Aorta (tissue), 5 donors: Measurements from ENCODE around the gene NFIA. TPM values are rescaled to one million over a fixed set of nuclear protein-coding genes. Genes with fewer than 3 reads are reported as not detected.
A peak's percentile ranks its signal among the peaks of the same experiment; 100 is the strongest.

Experiments used
- ATAC-seq: fragments of 200-7000 bp; cut with Tn5 transposase; one replicate; pipeline ENCODE4 v1.9.1; 2022; ENCODE audit warnings: moderate library complexity; ENCODE audit not compliant: low FRiP score
- DNase-seq, 2 donors: peaks; one replicate each; pipeline ENCODE4 v3.0.0-alpha.2; 2020
- H3K27ac ChIP-seq, 2 donors: one replicate each; pipeline ENCODE4 v1.5.1; 2013; ENCODE audit warnings: low read length in 2 of 2, mild to moderate bottlenecking in 2 of 2, moderate library complexity in 2 of 2, control low read depth in 1 of 2, inconsistent platforms in 1 of 2, low read depth in 1 of 2
- H3K27me3 ChIP-seq, 2 donors: one replicate each; pipeline ENCODE4 v1.6.1; 2013; ENCODE audit warnings: control low read depth in 1 of 2, low read length in 1 of 2, mild to moderate bottlenecking in 1 of 2, moderate library complexity in 1 of 2; ENCODE audit not compliant: insufficient read depth in 2 of 2, control insufficient read depth in 1 of 2
- H3K36me3 ChIP-seq, 2 donors: one replicate each; pipeline ENCODE4 v1.6.1; 2013; ENCODE audit warnings: control low read depth in 1 of 2, low read length in 1 of 2, mild to moderate bottlenecking in 1 of 2; ENCODE audit not compliant: insufficient read depth in 2 of 2, control insufficient read depth in 1 of 2
- H3K4me1 ChIP-seq, 2 donors: one replicate each; pipeline ENCODE4 v1.6.1; 2013; ENCODE audit warnings: low read length in 2 of 2, control low read depth in 1 of 2, mild to moderate bottlenecking in 1 of 2, moderate library complexity in 1 of 2; ENCODE audit not compliant: insufficient read depth in 2 of 2, control insufficient read depth in 1 of 2
- H3K4me3 ChIP-seq, 2 donors: one replicate each; pipeline ENCODE4 v1.5.1; 2013; ENCODE audit warnings: low read length in 2 of 2, control low read depth in 1 of 2, mild to moderate bottlenecking in 1 of 2
- H3K9me3 ChIP-seq: one replicate; pipeline ENCODE4 v1.6.1; 2013; ENCODE audit warnings: mild to moderate bottlenecking, low read length; ENCODE audit not compliant: control insufficient read depth
- WGBS, 2 donors: extraction: QIAGEN DNeasy Blood & Tissue Kit; methylation state at CpG; one replicate each; pipeline ENCODE4 v1.1.7; 2013; 5-methylcytosine and 5-hydroxymethylcytosine counted together
- intact Hi-C, 2 donors: fragments of 100-400 bp; cut with DNase I; formaldehyde crosslinking; loops; one replicate each; pipeline versions ENCODE4 v1.14.2 to v1.15.0; 2022
- polyA plus RNA-seq, 2 donors: library from polyadenylated mRNA; stranded (reverse); fragments of 200-250 nt; gene quantifications; one replicate each; pipeline ENCODE4 v1.2.3, GENCODE V29; 2013
- total RNA-seq, 2 donors: library from RNA; stranded (reverse); fragmentation: NEBNext Ultra II Directional; extraction: Animal tissue kit (Norgen Biotek cat#: 25700); gene quantifications; one replicate each; pipeline ENCODE4 v1.2.1, GENCODE V29; 2021
- donor health status: healthy with polysubstance abuse.
- donor health status: Bipolar disorder and iron deficiency.
- donor health status: DM: no; HTN: no; CAD: no.
- donor health status: DM: no; HTN: no; CAD: no.
- donor health status: DM: yes; HTN: yes; CAD: no.

NFIA gene
- total and polyA plus RNA-seq, 4 donors, result 15.3 to 221 (median 82.4) TPM

DNA sequence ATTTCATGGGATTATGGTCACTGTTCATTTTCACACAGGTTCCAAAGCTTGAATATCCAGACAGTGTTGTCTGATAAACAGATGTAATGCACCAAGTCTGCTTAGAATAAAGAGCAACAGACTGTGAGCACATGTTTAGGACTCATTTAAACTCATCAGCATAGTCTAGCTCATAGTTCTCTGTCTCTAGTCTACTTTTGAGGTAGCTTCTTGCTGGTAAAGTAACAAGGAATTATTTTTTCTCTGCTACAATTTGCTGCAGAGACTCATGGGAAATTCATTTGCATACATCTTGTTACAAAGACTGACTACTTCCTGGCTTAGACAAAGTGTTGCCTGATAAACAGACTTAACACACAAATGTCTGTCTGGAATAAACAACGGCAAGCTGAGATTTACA lies 187.2 kb downstream of the NFIA start:
- intact Hi-C loops, result no loop called here
- Histone ChIP-seq H3K4me1 (peaks cover 7 to 8% of the 10 kb centered on the region in 2 donors), H3K27me3 (no peaks in the 10 kb centered on the region), H3K9me3 (no peaks in the 10 kb centered on the region), H3K27ac (no peak overlapping the region), H3K36me3 (no peaks in the 10 kb centered on the region), H3K4me3 (no peak overlapping the region)
- no peak for ATAC-seq
- WGBS, 2 donors, result 87 to 92% methylated on average over 1 of the region's 1 CpG
- DNase-seq, result no peak

DNA sequence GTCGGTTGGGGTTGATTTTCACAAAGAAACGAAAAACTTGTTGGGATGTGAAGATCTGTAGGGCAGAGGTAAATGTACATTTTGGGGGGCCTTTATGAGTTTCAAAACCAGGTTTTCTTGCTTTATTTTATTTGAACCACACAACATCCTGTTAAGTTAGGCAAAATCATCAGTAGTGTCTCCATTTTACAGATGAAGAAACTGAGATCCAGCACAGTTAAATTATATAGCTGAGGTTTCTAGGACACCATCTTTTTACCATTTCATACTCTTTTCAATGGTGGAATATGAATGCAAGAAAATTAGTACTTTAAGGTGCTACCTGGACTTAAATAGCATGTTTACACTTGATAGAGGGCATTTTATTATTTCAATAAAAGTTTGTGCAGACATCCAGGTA lies 187.7 kb downstream of the NFIA start:
- H3K4me3 ChIP-seq, result no peak overlapping the region
- DNase-seq, result no peak
- 95 to 98% methylated on average over 2 of the region's 2 CpGs for WGBS, 2 donors
- H3K36me3 ChIP-seq, result no peaks in the 10 kb centered on the region
- H3K27ac ChIP-seq, result no peak overlapping the region
- ATAC-seq, result no peak
- intact Hi-C loops, result no loop called here
- H3K4me1 ChIP-seq, result peaks cover 8 to 11% of the 10 kb centered on the region in 2 donors
- no peaks in the 10 kb centered on the region for H3K9me3 ChIP-seq
- no peaks in the 10 kb centered on the region for H3K27me3 ChIP-seq

DNA sequence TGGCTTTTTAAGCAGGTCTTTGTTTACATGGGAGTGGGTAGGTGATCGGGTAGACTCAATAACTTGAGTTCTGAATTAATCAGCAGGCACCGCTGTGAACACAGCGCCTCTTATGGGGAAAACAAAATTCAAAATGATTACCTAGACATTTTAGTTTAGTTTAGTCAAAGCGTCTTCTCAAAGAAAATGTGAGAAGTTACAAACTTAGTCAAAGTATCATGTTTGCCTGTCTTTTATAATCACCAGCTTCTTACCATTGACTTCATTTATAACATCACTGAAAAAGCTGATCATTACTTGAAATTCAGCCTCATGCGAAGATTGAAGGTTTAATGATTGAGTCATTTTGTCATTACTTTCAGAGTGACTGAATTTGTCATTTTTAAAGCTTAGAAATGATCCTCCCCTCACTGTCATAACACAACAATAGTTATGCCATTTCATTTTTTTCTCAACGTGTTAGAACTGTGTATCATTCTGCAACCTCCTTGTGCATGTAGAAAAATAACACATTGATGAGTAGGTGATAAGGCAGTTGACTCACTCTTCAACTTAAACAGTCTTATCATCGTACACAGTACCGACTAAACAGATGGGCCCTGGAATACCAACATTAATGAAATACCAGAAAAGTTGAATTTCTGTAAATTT lies 188.5 kb downstream of the NFIA start:
- no peak overlapping the region for H3K4me3 ChIP-seq
- 68 to 71% methylated on average over 8 of the region's 8 CpGs for WGBS, 2 donors
- H3K4me1 ChIP-seq, result peaks cover 7 to 11% of the 10 kb centered on the region in 2 donors
- H3K27ac ChIP-seq, result no peak overlapping the region
- no peak for ATAC-seq
- H3K27me3 ChIP-seq, result no peaks in the 10 kb centered on the region
- intact Hi-C loops, result no loop called here
- H3K36me3 ChIP-seq, result no peaks in the 10 kb centered on the region
- DNase-seq, result no peak
- H3K9me3 ChIP-seq, result no peaks in the 10 kb centered on the region

DNA sequence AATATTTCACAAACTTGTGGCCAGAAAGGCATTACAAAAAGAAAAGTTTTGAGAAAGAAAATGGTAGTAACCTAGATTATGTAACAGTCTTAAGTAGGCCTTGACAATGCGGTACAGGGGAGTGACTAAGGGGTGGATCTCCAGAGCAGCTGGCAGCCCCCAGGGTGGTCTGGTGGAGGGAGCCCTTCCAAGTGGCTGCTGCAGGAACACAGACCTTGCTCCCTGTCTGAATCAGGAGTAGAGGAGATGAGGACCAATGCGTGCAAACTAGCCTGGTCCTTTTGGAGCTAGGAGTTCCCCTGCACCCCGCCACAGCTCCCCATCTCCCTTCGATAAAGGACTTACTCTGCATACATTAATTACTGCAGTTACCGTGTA lies 189.0 kb downstream of the NFIA start:
- intact Hi-C loops, result no loop called here
- ATAC-seq (no peak), DNase-seq (no peak)
- Histone ChIP-seq H3K4me1 (peaks cover 6 to 10% of the 10 kb centered on the region in 2 donors), H3K27ac (no peak overlapping the region), H3K36me3 (no peaks in the 10 kb centered on the region), H3K4me3 (no peak overlapping the region), H3K9me3 (no peaks in the 10 kb centered on the region), H3K27me3 (no peaks in the 10 kb centered on the region)
- 75% methylated on average over 5 of the region's 5 CpGs for WGBS, 2 donors

DNA sequence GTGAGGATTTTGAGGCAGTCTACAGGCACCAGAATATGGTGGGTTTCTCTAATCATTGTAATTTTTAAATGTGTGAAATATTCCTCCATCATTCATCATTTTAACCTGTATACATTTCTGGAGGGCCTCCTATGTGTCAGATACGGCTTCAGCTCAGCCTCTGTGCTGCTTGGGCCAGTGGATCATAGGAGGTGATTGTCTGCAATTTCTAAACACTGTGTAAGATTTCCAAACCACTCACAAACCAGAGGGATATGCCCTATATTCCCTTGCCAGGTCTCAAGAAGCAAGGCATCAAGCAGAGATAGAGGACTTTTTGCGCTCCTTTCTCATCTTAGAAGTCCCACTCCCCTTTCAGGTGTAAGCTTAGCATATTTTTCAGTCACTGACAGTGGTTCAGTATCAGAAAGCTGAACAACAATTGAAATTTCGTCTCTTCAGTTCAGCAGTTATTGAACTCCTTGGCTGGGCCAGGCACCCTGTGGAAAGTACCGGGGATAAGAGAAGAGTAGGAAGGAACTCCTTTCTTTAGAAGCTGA lies 190.9 kb downstream of the NFIA start:
- H3K4me1 ChIP-seq, result peaks cover 5 to 9% of the 10 kb centered on the region in 2 donors
- no peak for ATAC-seq
- no peaks in the 10 kb centered on the region for H3K27me3 ChIP-seq
- intact Hi-C loops, result no loop called here
- no peaks in the 10 kb centered on the region for H3K36me3 ChIP-seq
- no peak overlapping the region for H3K4me3 ChIP-seq
- H3K27ac ChIP-seq, result peak overlapping the region; percentile 51 to 90
- 60 to 69% methylated on average over 4 of the region's 4 CpGs for WGBS, 2 donors
- DNase-seq, result no peak
- no peaks in the 10 kb centered on the region for H3K9me3 ChIP-seq

DNA sequence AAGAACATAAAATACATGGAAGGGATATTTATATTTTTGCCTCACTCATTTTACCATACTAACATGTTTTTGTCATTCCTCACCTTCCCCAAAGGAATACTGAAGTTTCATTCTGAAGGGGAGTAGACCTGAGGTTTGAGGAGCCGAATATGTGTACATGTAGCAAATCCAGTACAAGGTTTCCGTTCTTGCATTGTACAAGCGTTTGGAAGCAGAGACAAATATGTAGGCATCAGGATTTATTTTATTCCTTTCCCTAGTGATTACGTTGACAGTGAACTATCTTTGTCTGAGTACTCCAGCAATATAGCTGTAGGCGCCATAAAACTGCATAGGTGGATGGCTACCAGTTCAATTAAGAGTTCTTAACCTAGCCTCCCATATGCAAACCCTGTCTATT lies 191.5 kb downstream of the NFIA start:
- intact Hi-C loops, result no loop called here
- H3K27ac ChIP-seq, result peak overlapping the region; percentile 6 to 51
- DNase-seq, result no peak
- WGBS, 2 donors, result 74 to 83% methylated on average over 5 of the region's 5 CpGs
- ATAC-seq, result no peak
- no peaks in the 10 kb centered on the region for H3K9me3 ChIP-seq
- H3K4me1 ChIP-seq, result peaks cover 0 to 9% of the 10 kb centered on the region in 2 donors
- no peaks in the 10 kb centered on the region for H3K27me3 ChIP-seq
- no peaks in the 10 kb centered on the region for H3K36me3 ChIP-seq
- H3K4me3 ChIP-seq, result no peak overlapping the region

DNA sequence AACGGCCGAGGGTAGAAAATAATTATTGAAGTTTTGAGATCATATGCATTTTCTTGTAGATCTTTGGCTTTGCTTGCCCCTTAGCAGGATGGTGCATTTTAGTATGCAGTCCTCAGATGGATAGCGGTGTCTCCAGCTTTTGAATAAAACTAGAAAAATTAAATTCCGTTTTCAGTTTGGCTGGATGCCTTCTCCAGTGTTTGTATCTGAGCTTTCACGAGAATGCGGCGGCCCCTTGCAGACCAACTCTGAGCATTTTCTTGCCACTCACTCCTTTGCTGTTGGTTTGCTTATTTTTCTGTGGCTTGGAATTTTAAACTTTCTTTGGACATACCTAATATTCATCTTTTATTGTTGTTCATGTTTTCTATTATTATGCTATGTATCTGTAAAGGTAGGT lies 192.6 kb downstream of the NFIA start:
- no peak for ATAC-seq
- H3K9me3 ChIP-seq, result no peaks in the 10 kb centered on the region
- 9 to 22% methylated on average over 7 of the region's 7 CpGs for WGBS, 2 donors
- H3K4me3 ChIP-seq, result peak overlapping the region; percentile 26 to 59
- intact Hi-C loops, result no loop called here
- no peaks in the 10 kb centered on the region for H3K36me3 ChIP-seq
- H3K4me1 ChIP-seq, result peaks cover 0 to 9% of the 10 kb centered on the region in 2 donors
- H3K27ac ChIP-seq, result peak overlapping the region in 1 of 2 donors; percentile 63
- H3K27me3 ChIP-seq, result no peaks in the 10 kb centered on the region
- DNase-seq, result no peak

DNA sequence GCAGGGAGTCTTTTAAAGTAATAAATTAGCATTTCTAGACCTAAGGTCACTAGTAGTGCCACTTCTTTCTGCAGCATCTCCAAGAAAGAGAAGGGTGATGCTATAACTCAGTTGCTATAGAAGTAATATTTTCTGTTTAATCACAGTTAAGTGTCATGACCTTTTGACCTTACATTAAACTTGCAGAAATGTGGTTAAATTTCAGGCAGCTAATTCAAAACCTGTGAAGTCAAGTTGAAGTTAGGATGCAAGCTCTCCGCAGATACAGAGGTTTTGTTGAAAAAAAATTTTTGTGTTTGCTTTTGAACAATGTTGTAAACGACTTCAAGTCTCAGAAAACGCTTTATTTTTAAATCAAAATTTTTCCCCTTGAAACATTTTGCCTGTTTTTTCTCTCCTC lies 193.9 kb downstream of the NFIA start:
- Histone ChIP-seq H3K9me3 (no peaks in the 10 kb centered on the region), H3K27me3 (no peaks in the 10 kb centered on the region), H3K27ac (no peak overlapping the region), H3K4me1 (peaks cover 0 to 9% of the 10 kb centered on the region in 2 donors), H3K36me3 (no peaks in the 10 kb centered on the region), H3K4me3 (no peak overlapping the region)
- intact Hi-C loops, result no loop called here
- 71% methylated on average over 3 of the region's 3 CpGs for WGBS, 2 donors
- ATAC-seq (no peak), DNase-seq (no peak)

DNA sequence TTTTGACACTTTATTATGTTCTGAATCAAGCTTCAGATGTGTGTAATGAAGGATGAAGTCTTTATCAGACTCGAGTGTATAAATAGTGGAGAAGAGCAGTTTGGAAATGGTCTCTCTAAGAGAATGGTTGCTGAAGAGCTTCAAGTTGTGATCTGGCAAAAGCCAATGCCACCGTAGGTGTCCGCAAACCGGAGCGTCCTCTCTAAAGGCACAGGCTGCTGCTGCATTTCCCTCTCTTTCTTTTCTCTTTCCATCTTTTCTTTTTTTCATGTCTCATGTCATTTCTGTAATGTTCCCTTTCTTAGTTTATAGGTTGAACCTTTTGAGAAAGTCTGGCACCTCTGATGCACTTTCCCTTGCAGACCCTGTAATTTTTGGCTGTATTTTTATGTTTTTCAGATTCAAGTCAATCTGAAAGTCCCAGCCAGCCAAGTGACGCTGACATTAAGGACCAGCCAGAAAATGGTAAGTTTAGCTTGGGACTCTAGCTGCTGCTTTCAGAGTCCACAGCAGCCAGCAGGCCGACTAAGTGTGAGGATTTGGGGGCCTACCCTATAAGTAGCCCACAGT lies 194.8 kb downstream of the NFIA start:
- Histone ChIP-seq H3K36me3 (no peaks in the 10 kb centered on the region), H3K27me3 (no peaks in the 10 kb centered on the region), H3K9me3 (no peaks in the 10 kb centered on the region), H3K4me3 (peak overlapping the region; percentile 20 to 32), H3K4me1 (peaks cover 0 to 9% of the 10 kb centered on the region in 2 donors), H3K27ac (peak overlapping the region; percentile 83 to 96)
- intact Hi-C loops, result no loop called here
- WGBS, 2 donors, result 3 to 9% methylated on average over 7 of the region's 7 CpGs
- ATAC-seq (peak; percentile 62), DNase-seq (peak in 1 of 2 donors; percentile 57)
